ENCODE measurements around the gene EZR. TPM values are rescaled to one million over a fixed set of nuclear protein-coding genes. Genes with fewer than 3 reads are reported as not detected.
"Not testable (repeated sequence)": the region's sequence is repeated elsewhere in the genome, so short reads cannot be mapped to it uniquely, and the experiment has no call there.

The EZR gene
- total RNA-seq, 4 donors from 2014 or later = 83.7 to 168 (median 144) TPM

DNA sequence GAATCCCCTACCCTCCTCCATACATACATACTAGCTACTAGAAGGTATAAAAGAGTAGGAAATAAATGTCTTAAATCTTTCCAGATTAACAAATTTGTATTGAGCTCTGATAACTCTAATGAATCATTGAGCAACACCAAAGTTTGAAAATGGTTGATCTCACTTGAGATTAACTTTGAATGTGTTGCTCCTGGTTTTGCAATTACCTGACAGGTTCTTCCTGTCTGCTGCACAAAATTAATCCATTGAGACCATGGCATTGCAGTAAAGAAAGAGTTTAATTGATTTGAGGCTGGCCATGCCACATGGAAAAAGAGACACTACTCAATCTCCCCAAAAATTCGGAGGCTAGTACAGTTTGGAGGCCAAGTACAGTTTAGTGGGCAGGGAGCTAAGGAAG lies 21.3 kb upstream of the EZR start:
- Histone ChIP-seq H3K4me3 (no peak overlapping the region), H3K36me3 (no peaks in the 10 kb centered on the region), H3K9me3 (no peaks in the 10 kb centered on the region), H3K27ac (no peak overlapping the region), H3K4me1 (peaks cover 0 to 7% (median 0%) of the 10 kb centered on the region in 4 donors), H3K27me3 (no peaks in the 10 kb centered on the region)
- DNase-seq (ENCODE audit: low spot score in 2 of 2) = no peak
- TF ChIP-seq EP300 (IDR thresholded peaks at IDR 0.05) (no peak), POLR2A (IDR thresholded peaks at IDR 0.05) (no peak)
- TF ChIP-seq, protein P1, sequence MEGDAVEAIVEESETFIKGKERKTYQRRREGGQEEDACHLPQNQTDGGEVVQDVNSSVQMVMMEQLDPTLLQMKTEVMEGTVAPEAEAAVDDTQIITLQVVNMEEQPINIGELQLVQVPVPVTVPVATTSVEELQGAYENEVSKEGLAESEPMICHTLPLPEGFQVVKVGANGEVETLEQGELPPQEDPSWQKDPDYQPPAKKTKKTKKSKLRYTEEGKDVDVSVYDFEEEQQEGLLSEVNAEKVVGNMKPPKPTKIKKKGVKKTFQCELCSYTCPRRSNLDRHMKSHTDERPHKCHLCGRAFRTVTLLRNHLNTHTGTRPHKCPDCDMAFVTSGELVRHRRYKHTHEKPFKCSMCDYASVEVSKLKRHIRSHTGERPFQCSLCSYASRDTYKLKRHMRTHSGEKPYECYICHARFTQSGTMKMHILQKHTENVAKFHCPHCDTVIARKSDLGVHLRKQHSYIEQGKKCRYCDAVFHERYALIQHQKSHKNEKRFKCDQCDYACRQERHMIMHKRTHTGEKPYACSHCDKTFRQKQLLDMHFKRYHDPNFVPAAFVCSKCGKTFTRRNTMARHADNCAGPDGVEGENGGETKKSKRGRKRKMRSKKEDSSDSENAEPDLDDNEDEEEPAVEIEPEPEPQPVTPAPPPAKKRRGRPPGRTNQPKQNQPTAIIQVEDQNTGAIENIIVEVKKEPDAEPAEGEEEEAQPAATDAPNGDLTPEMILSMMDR (IDR thresholded peaks at IDR 0.05) = no peak
- 72 to 85% methylated on average over 1 of the region's 1 CpG for WGBS, 2 donors

GRCh38 chr6:158839796-158840195 lies 20.6 kb upstream of the EZR start:
- Histone ChIP-seq H3K36me3 (no peaks in the 10 kb centered on the region), H3K27ac (no peak overlapping the region), H3K9me3 (no peaks in the 10 kb centered on the region), H3K27me3 (no peaks in the 10 kb centered on the region), H3K4me3 (no peak overlapping the region), H3K4me1 (peaks cover 0 to 9% (median 0%) of the 10 kb centered on the region in 4 donors)
- TF ChIP-seq EP300 (IDR thresholded peaks at IDR 0.05) = no peak
- no peak for TF ChIP-seq POLR2A (IDR thresholded peaks at IDR 0.05)
- TF ChIP-seq, protein P1 (IDR thresholded peaks at IDR 0.05) = no peak
- no peak for DNase-seq (ENCODE audit: low spot score in 2 of 2)
- 87 to 89% methylated on average over 5 of the region's 5 CpGs for WGBS, 2 donors

DNA sequence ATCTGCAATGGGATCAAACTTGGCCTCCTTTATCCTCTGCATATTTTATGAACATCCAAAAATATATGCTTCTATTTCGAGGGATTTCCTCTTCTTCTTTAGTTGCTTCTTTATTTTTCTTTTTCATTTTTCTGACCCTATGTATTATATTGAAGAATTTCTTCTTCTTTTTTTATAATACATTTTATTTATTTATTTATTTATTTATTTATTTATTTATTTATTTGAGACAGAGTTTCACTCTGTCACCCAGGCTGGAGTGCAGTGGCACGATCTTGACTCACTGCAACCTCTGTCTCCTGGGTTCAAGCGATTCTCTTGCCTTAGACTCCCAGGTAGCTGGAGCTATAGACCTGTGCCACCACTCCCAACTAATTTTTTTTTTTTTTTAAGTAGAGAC lies 19.6 kb upstream of the EZR start:
- not testable (repeated sequence) for H3K27ac ChIP-seq; H3K4me1 ChIP-seq; DNase-seq (ENCODE audit: low spot score in 2 of 2); H3K36me3 ChIP-seq; H3K27me3 ChIP-seq; H3K4me3 ChIP-seq; H3K9me3 ChIP-seq
- WGBS, 2 donors = 91 to 92% methylated on average over 3 of the region's 3 CpGs

- H3K27me3 ChIP-seq = no peaks in the 10 kb centered on the region
- H3K27ac ChIP-seq = no peak overlapping the region
- no peaks in the 10 kb centered on the region for H3K36me3 ChIP-seq
- H3K4me1 ChIP-seq = peaks cover 0 to 9% (median 0%) of the 10 kb centered on the region in 4 donors
- H3K4me3 ChIP-seq = no peak overlapping the region
- 63 to 66% methylated on average over 14 of the region's 14 CpGs for WGBS, 2 donors
- TF ChIP-seq, protein P1 (IDR thresholded peaks at IDR 0.05) = no peak
- TF ChIP-seq POLR2A (IDR thresholded peaks at IDR 0.05) (no peak), EP300 (IDR thresholded peaks at IDR 0.05) (no peak)
- H3K9me3 ChIP-seq = no peaks in the 10 kb centered on the region
- DNase-seq (ENCODE audit: low spot score in 2 of 2) = no peak
Measured at GRCh38 chr6:158837684-158838625, 18.8 kb upstream of the EZR start.

- no peak overlapping the region for H3K27ac ChIP-seq
Measured at GRCh38 chr6:158836625-158837311, 17.6 kb upstream of the EZR start.

More at GRCh38 chr6:158836625-158837311, 17.6 kb upstream of the EZR start:
- peaks cover 0 to 9% (median 0%) of the 10 kb centered on the region in 4 donors for H3K4me1 ChIP-seq
- H3K4me3 ChIP-seq = no peak overlapping the region
- 91 to 93% methylated on average over 11 of the region's 11 CpGs for WGBS, 2 donors
- H3K36me3 ChIP-seq = no peaks in the 10 kb centered on the region
- no peaks in the 10 kb centered on the region for H3K9me3 ChIP-seq
- H3K27me3 ChIP-seq = no peaks in the 10 kb centered on the region
- TF ChIP-seq, protein P1 (IDR thresholded peaks at IDR 0.05) = no peak
- TF ChIP-seq POLR2A (IDR thresholded peaks at IDR 0.05) (no peak), EP300 (IDR thresholded peaks at IDR 0.05) (no peak)
- no peak for DNase-seq (ENCODE audit: low spot score in 2 of 2)

Data from tibial nerve (tissue), 4 donors.